Sigmoid colon (tissue), 7 donors: Measurements from ENCODE around the gene RCL1. TPM values are rescaled to one million over a fixed set of nuclear protein-coding genes. Genes with fewer than 3 reads are reported as not detected.

ENCODE experiments used
- DNase-seq: peaks from one replicate; pipeline ENCODE4 v3.0.0-alpha.2; 2019
- H3K27ac ChIP-seq, 4 donors: fragments of 200-600 bp; sonication (generic); one replicate each; pipeline ENCODE4 v1.5.1; 2016 to 2019; ENCODE audit warnings: mild to moderate bottlenecking in 1 of 4
- H3K27me3 ChIP-seq, 3 donors: fragments of 200-600 bp; sonication (generic); one replicate each; pipeline ENCODE4 v1.5.1; 2019; ENCODE audit warnings: mild to moderate bottlenecking in 1 of 3
- H3K36me3 ChIP-seq, 4 donors: fragments of 200-600 bp; sonication (generic); one replicate each; pipeline ENCODE4 v1.5.1; 2016 to 2019
- H3K4me1 ChIP-seq, 4 donors: fragments of 200-600 bp; sonication (generic); one replicate each; pipeline ENCODE4 v1.5.1; 2017 to 2019
- H3K4me3 ChIP-seq, 4 donors: fragments of 200-600 bp; sonication (generic); one replicate each; pipeline ENCODE4 v1.5.1; 2017 to 2019; ENCODE audit warnings: mild to moderate bottlenecking in 2 of 4, moderate library complexity in 1 of 4
- H3K9me3 ChIP-seq, 4 donors: fragments of 200-600 bp in 3 of 4; sonication (generic) in 3 of 4; one replicate each; pipeline versions ENCODE4 v1.5.1 to v1.6.1; 2013 to 2019
- CTCF ChIP-seq, 4 experiments: fragments of 450-650 bp in 3 of 4; fragments of 200-600 bp in 1 of 4; IDR thresholded peaks; one replicate each; pipeline ENCODE4 v1.5.1; 2016 to 2019; ENCODE audit warnings: antibody characterized with exemption in 4 of 4, mild to moderate bottlenecking in 3 of 4, moderate library complexity in 2 of 4
- EP300 ChIP-seq, 4 donors: sonication (generic); formaldehyde crosslinking; IDR thresholded peaks; one replicate each; pipeline ENCODE4 v1.6.1; 2017; ENCODE audit warnings: antibody characterized with exemption in 4 of 4
- POLR2A ChIP-seq, 2 donors: fragments of 450-650 bp; IDR thresholded peaks; one replicate each; pipeline ENCODE4 v1.6.1; 2016; ENCODE audit warnings: antibody characterized with exemption in 2 of 2, mild to moderate bottlenecking in 2 of 2, moderate library complexity in 2 of 2
- POLR2AphosphoS5 ChIP-seq, 4 donors: sonication (generic); formaldehyde crosslinking; IDR thresholded peaks; one replicate each; pipeline ENCODE4 v1.6.1; 2017; ENCODE audit warnings: antibody characterized with exemption in 4 of 4
- WGBS, 2 donors: extraction: QIAGEN DNeasy Blood & Tissue Kit; methylation state at CpG; one replicate each; pipeline ENCODE4 v1.1.7; 2013; 5-methylcytosine and 5-hydroxymethylcytosine counted together
- intact Hi-C: fragments of 100-400 bp; cut with DNase I; formaldehyde crosslinking; loops from one replicate; pipeline ENCODE4 v1.15.1; 2023
- polyA plus RNA-seq, 3 donors: library from polyadenylated mRNA; stranded (reverse); fragments of 200-250 nt; gene quantifications; one replicate each; pipeline ENCODE4 v1.2.3, GENCODE V29; 2013
- total RNA-seq, 4 donors: library from RNA; depleted of rRNA; stranded (reverse); fragments of >200 nt; gene quantifications; one replicate each; pipeline ENCODE4 v1.1.0, GENCODE V29; 2016
- donor health status: healthy with polysubstance abuse.
- donor health status: Bipolar disorder and iron deficiency.
- donor health status: healthy.

RCL1 gene
- total and polyA plus RNA-seq, 7 donors = 5.1 to 24.1 (median 19.7) TPM

- H3K4me3 ChIP-seq = no peak overlapping the region
- intact Hi-C loops = no loop called here
- H3K27me3 ChIP-seq = no peaks in the 10 kb centered on the region
- no peak overlapping the region for H3K27ac ChIP-seq
- H3K36me3 ChIP-seq = no peaks in the 10 kb centered on the region
- 95 to 97% methylated on average over 2 of the region's 2 CpGs for WGBS, 2 donors
- no peaks in the 10 kb centered on the region for H3K9me3 ChIP-seq
- TF ChIP-seq POLR2AphosphoS5 (IDR thresholded peaks at IDR 0.05) (no peak), POLR2A (IDR thresholded peaks at IDR 0.05) (no peak), CTCF (IDR thresholded peaks at IDR 0.05) (no peak), EP300 (IDR thresholded peaks at IDR 0.05) (no peak)
- no peak for DNase-seq
- peaks cover 0 to 16% (median 4%) of the 10 kb centered on the region in 4 donors for H3K4me1 ChIP-seq
Observed at GRCh38 chr9:4827224-4827623, 34.5 kb downstream of the RCL1 start.

DNA sequence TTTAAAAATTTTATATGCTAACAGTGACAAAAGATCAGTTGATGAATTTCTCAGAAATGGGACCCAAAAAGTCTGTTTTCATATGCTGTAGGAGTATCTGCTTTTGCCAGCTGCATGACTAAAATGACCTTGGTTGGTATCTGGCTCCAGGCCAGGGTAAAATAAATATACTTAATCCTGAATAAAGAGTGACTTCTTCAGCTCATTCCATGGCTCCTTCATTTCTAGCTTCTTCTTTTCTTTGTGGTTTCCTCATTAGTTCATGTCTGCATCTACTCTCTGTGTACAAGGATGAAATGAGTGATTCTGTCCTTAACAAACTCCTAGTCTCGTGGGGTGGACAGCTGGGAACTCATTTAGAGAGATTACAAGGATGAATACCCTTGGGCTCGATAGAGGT is 36.0 kb downstream of the RCL1 start:
- H3K4me3 ChIP-seq = no peak overlapping the region
- peaks cover 0 to 5% (median 0%) of the 10 kb centered on the region in 4 donors for H3K36me3 ChIP-seq
- no peaks in the 10 kb centered on the region for H3K9me3 ChIP-seq
- peaks cover 0 to 14% (median 4%) of the 10 kb centered on the region in 4 donors for H3K4me1 ChIP-seq
- H3K27me3 ChIP-seq = no peaks in the 10 kb centered on the region
- intact Hi-C loops = no loop called here
- TF ChIP-seq POLR2A (IDR thresholded peaks at IDR 0.05) = no peak
- TF ChIP-seq CTCF (IDR thresholded peaks at IDR 0.05) = no peak
- no peak for TF ChIP-seq POLR2AphosphoS5 (IDR thresholded peaks at IDR 0.05)
- TF ChIP-seq EP300 (IDR thresholded peaks at IDR 0.05) = no peak
- WGBS, 2 donors = 85% methylated on average over 2 of the region's 2 CpGs
- DNase-seq = no peak
- H3K27ac ChIP-seq = no peak overlapping the region

DNA sequence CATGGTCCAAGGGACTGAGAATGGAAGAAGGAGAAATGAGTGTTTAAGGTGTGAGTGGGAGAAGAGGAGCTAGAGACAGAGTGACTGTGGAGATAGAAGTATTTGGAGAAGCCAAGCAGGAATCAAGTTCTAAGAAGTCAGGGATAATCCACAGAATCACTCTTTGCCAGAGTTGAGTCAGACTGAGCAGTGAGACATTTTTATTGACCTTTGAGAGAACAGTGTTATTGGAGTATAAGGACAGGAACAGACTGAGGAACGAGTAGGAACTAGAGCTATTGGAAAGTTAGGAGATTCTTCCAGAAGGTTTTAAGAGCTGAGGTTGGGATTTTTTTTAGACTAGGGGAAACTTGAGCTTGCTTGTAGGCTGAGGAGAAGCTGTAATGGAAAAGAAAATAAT is 37.2 kb downstream of the RCL1 start:
- intact Hi-C loops = no loop called here
- no peak overlapping the region for H3K4me3 ChIP-seq
- WGBS, 2 donors = 73 to 77% methylated on average over 1 of the region's 1 CpG
- TF ChIP-seq EP300 (IDR thresholded peaks at IDR 0.05) (no peak), POLR2A (IDR thresholded peaks at IDR 0.05) (no peak), CTCF (IDR thresholded peaks at IDR 0.05) (no peak), POLR2AphosphoS5 (IDR thresholded peaks at IDR 0.05) (no peak)
- no peak for DNase-seq
- H3K27me3 ChIP-seq = no peaks in the 10 kb centered on the region
- H3K4me1 ChIP-seq = peaks cover 0 to 14% (median 4%) of the 10 kb centered on the region in 4 donors
- H3K36me3 ChIP-seq = peaks cover 0 to 6% (median 0%) of the 10 kb centered on the region in 4 donors
- H3K9me3 ChIP-seq = no peaks in the 10 kb centered on the region
- no peak overlapping the region for H3K27ac ChIP-seq

DNA sequence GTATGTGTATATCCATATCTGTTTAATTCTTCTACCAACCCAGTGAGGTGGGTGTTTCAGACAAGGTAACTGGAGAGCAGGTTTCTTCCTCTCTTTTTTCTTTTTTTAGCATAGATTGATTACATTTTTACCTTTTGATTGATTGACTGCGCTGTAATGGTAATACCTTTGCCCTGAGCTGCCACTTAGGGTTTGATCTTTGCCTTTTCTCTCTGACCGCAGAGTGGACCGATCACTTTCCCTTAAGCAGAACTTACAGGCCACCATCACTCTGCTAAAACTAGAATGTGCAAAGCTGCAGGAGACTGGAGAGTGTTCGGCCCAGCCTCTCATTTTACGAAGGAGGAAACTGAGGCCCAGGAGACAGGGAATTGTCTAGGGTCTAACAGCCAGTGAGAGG is 38.0 kb downstream of the RCL1 start:
- H3K9me3 ChIP-seq = no peaks in the 10 kb centered on the region
- intact Hi-C loops = no loop called here
- peaks cover 0 to 14% (median 4%) of the 10 kb centered on the region in 4 donors for H3K4me1 ChIP-seq

More for the DNA sequence above, 38.0 kb downstream of the RCL1 start:
- no peak for TF ChIP-seq EP300 (IDR thresholded peaks at IDR 0.05)
- TF ChIP-seq POLR2AphosphoS5 (IDR thresholded peaks at IDR 0.05) = no peak
- TF ChIP-seq CTCF (IDR thresholded peaks at IDR 0.05) = no peak
- TF ChIP-seq POLR2A (IDR thresholded peaks at IDR 0.05) = no peak
- H3K27ac ChIP-seq = no peak overlapping the region
- H3K27me3 ChIP-seq = no peaks in the 10 kb centered on the region
- no peak overlapping the region for H3K4me3 ChIP-seq
- DNase-seq = no peak
- WGBS, 2 donors = 79 to 90% methylated on average over 5 of the region's 5 CpGs
- H3K36me3 ChIP-seq = peaks cover 0 to 6% (median 0%) of the 10 kb centered on the region in 4 donors
